HepG2 (cell line): ENCODE data around the gene EPB41L1. TPM values are rescaled to one million over a fixed set of nuclear protein-coding genes. Genes with fewer than 3 reads are reported as not detected.

Experiments used
- EEA1 ChIP-seq: sonication (generic); formaldehyde crosslinking; IDR thresholded peaks from 2 replicates; pipeline ENCODE4 v1.5.1; 2020; ENCODE audit warnings: mild to moderate bottlenecking, missing genetic modification reagents, borderline replicate concordance
- HBP1 ChIP-seq: IDR thresholded peaks from 2 replicates; pipeline ENCODE4 v1.6.1; 2016; ENCODE audit warnings: low read depth, control low read depth
- HOXA7 ChIP-seq: sonication (generic); formaldehyde crosslinking; IDR thresholded peaks from 2 replicates; pipeline ENCODE4 v1.8.1; 2022; ENCODE audit warnings: mild to moderate bottlenecking, missing genetic modification reagents, moderate library complexity
- KDM4B ChIP-seq: sonication (generic); formaldehyde crosslinking; IDR thresholded peaks from 2 replicates; pipeline ENCODE4 v1.4.0; 2020; ENCODE audit warnings: missing genetic modification reagents
- KDM5B ChIP-seq: sonication (generic); formaldehyde crosslinking; IDR thresholded peaks from 2 replicates; pipeline ENCODE4 v1.4.0; 2020; ENCODE audit warnings: missing genetic modification reagents, mild to moderate bottlenecking, borderline replicate concordance
- KLF9 ChIP-seq: IDR thresholded peaks from 2 replicates; pipeline ENCODE4 v1.6.1; 2016; ENCODE audit warnings: low read depth
- MAFF ChIP-seq: IDR thresholded peaks from 2 replicates; pipeline ENCODE4 v1.6.1; 2011; ENCODE audit warnings: low read depth, low read length, improper control_type of control experiment
- PHF8 ChIP-seq: sonication (generic); formaldehyde crosslinking; IDR thresholded peaks from 2 replicates; pipeline ENCODE4 v1.5.0; 2020; ENCODE audit warnings: missing genetic modification reagents
- TCF12 ChIP-seq, 2 experiments: fragments of 450-650 bp in 1 of 2; sonication (generic) in 1 of 2; formaldehyde crosslinking in 1 of 2; IDR thresholded peaks; 2 replicates each; pipeline versions ENCODE4 v1.6.1 to v1.8.0; 2017 to 2022; ENCODE audit warnings: antibody characterized with exemption in 1 of 2, mild to moderate bottlenecking in 1 of 2, missing genetic modification reagents in 1 of 2, moderate library complexity in 1 of 2
- YEATS2 ChIP-seq: sonication (generic); formaldehyde crosslinking; IDR thresholded peaks from 2 replicates; pipeline ENCODE4 v1.4.0; 2020; ENCODE audit warnings: missing genetic modification reagents, borderline replicate concordance
- ZBTB7B ChIP-seq: sonication (generic); formaldehyde crosslinking; IDR thresholded peaks from 2 replicates; pipeline ENCODE4 v1.4.0; 2020; ENCODE audit warnings: missing genetic modification reagents
- ZMYM3 ChIP-seq: sonication (generic); formaldehyde crosslinking; IDR thresholded peaks from 2 replicates; pipeline ENCODE4 v1.5.1; 2020; ENCODE audit warnings: mild to moderate bottlenecking, missing genetic modification reagents
- ZNF12 ChIP-seq: sonication (generic); formaldehyde crosslinking; IDR thresholded peaks from 2 replicates; pipeline ENCODE4 v1.5.0; 2020; ENCODE audit warnings: missing genetic modification reagents
- ZNF24 ChIP-seq: fragments of 450-650 bp; IDR thresholded peaks from 2 replicates; pipeline ENCODE4 v1.6.1; 2017; ENCODE audit warnings: antibody characterized with exemption, mild to moderate bottlenecking
- ZNF253 ChIP-seq: sonication (generic); formaldehyde crosslinking; IDR thresholded peaks from 2 replicates; pipeline ENCODE4 v1.8.0; 2022; ENCODE audit warnings: mild to moderate bottlenecking, missing genetic modification reagents, borderline replicate concordance
- ZNF501 ChIP-seq: sonication (generic); formaldehyde crosslinking; IDR thresholded peaks from 2 replicates; pipeline ENCODE4 v1.5.1; 2020; ENCODE audit warnings: mild to moderate bottlenecking, moderate library complexity, missing genetic modification reagents
- ZNF556 ChIP-seq: sonication (generic); formaldehyde crosslinking; IDR thresholded peaks from 2 replicates; pipeline ENCODE4 v1.4.0; 2020; ENCODE audit warnings: mild to moderate bottlenecking, missing genetic modification reagents, borderline replicate concordance
- ZNF577 ChIP-seq: sonication (generic); formaldehyde crosslinking; IDR thresholded peaks from 2 replicates; pipeline ENCODE4 v1.4.0; 2020; ENCODE audit warnings: mild to moderate bottlenecking, low read depth, missing genetic modification reagents, borderline replicate concordance
- polyA plus RNA-seq, 8 experiments: library from polyadenylated mRNA; depleted of rRNA in 3 of 8; stranded (reverse) in 7 of 8; unstranded in 1 of 8; fragments of >200 nt; fragmentation: Illumina TruSeq in 4 of 8; extraction: Trizol in 4 of 8; gene quantifications; 2 replicates each; pipeline versions ENCODE4 v1.2.1 to v1.2.3, GENCODE V29; 2011 to 2016; ENCODE audit warnings: low read depth in 4 of 8, missing spikeins in 1 of 8, mixed read lengths in 1 of 8; ENCODE audit not compliant: insufficient read depth in 1 of 8
- total RNA-seq, 5 experiments: library from RNA; depleted of rRNA; stranded (reverse); fragments of >200 nt; fragmentation: Illumina TruSeq; extraction: Trizol; gene quantifications; 2 replicates each; pipeline ENCODE4 v1.2.3, GENCODE V29; 2016; ENCODE audit warnings: low read depth in 1 of 5
- TF ChIP-seq, protein P1 (sequence below): sonication (generic); formaldehyde crosslinking; IDR thresholded peaks from 2 replicates; pipeline ENCODE4 v1.9.0; 2021; ENCODE audit warnings: missing genetic modification reagents, borderline replicate concordance
- TF ChIP-seq, protein P2 (sequence below): sonication (generic); formaldehyde crosslinking; IDR thresholded peaks from 2 replicates; pipeline ENCODE4 v1.4.0; 2020; ENCODE audit warnings: mild to moderate bottlenecking, low read depth, missing genetic modification reagents
- TF ChIP-seq, protein P3 (sequence below): sonication (generic); formaldehyde crosslinking; IDR thresholded peaks from 2 replicates; pipeline ENCODE4 v1.5.0; 2020; ENCODE audit warnings: mild to moderate bottlenecking, missing genetic modification reagents

Gene EPB41L1
- total and polyA plus RNA-seq, 2 of the 13 experiments (the other 11 are each of a cell fraction or from before 2014, with no cell fraction given) = 16.7 to 39.0 TPM

DNA sequence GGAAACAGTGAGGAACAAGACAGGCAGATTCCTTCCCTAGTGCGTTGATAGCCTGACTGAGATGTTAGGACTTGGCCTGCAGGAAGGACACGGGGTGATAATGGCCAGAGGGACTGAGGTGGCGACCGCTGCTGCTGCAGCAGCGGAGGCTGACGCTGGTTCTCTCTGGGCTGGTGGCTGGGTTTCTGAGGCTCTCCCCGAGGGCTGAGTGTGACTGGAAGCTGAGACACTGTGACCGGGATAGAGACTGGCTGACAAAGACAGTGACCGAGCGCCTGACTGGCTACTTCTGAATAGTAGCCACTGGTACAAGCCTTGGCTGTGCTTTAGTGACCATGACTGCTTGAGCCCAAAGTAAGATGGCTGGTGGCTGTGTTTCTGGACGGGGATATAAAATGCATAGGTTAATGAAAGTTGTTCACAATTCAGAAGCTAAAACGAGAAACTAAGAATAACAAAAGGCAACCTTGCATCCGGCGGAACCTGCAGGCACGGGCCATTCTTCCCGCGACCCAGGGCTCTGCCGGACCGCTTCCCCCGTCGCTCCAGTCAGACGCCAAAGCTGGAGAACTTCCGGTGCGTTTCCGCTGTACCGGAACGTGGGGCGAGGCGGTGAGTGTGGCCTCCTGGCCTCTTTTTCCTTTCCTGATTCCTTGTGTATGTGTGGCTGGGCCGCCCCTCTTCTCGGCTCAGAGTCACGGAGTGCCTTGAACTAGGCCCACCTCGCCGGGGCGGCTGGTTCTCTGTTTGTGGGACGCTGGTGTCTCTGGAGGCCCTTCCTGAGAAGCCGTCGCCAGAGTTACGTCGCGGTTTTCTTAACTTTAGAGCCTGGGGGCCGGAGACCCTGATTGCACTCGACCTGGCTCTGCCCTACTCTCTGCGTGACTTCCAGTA is 81.6 kb downstream of the EPB41L1 start, which contains the start of gene AAR2 (continued):
- TF ChIP-seq, protein P1, sequence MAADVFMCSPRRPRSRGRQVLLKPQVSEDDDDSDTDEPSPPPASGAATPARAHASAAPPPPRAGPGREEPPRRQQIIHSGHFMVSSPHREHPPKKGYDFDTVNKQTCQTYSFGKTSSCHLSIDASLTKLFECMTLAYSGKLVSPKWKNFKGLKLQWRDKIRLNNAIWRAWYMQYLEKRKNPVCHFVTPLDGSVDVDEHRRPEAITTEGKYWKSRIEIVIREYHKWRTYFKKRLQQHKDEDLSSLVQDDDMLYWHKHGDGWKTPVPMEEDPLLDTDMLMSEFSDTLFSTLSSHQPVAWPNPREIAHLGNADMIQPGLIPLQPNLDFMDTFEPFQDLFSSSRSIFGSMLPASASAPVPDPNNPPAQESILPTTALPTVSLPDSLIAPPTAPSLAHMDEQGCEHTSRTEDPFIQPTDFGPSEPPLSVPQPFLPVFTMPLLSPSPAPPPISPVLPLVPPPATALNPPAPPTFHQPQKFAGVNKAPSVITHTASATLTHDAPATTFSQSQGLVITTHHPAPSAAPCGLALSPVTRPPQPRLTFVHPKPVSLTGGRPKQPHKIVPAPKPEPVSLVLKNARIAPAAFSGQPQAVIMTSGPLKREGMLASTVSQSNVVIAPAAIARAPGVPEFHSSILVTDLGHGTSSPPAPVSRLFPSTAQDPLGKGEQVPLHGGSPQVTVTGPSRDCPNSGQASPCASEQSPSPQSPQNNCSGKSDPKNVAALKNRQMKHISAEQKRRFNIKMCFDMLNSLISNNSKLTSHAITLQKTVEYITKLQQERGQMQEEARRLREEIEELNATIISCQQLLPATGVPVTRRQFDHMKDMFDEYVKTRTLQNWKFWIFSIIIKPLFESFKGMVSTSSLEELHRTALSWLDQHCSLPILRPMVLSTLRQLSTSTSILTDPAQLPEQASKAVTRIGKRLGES (CRISPR knock-in tag) = no peak
- peak; percentile 98 for TF ChIP-seq KDM4B
- TF ChIP-seq ZNF12 (CRISPR knock-in tag) = peak; percentile 76; the same call in 1 of the 2 replicates
- TF ChIP-seq ZNF577 (CRISPR knock-in tag) = peak; percentile 92; the same call in 1 of the 2 replicates
- TF ChIP-seq TCF12 (IDR thresholded peaks at IDR 0.05) = no peak
- TF ChIP-seq TCF12 (CRISPR knock-in tag; IDR thresholded peaks at IDR 0.05) = peak; percentile 75; the same call in 1 of the 2 replicates
- peak; percentile 83; the same call in 1 of the 2 replicates for TF ChIP-seq HOXA7 (CRISPR knock-in tag)
- TF ChIP-seq KLF9 (CRISPR knock-in tag) = peak; percentile 65; the same call in 1 of the 2 replicates
- TF ChIP-seq ZMYM3 (CRISPR knock-in tag) = peak; percentile 85
- TF ChIP-seq HBP1 (CRISPR knock-in tag) = peak; percentile 99
- peak; percentile 99 for TF ChIP-seq ZNF501 (CRISPR knock-in tag)
- TF ChIP-seq ZNF24 = peak; percentile 82
- TF ChIP-seq PHF8 (CRISPR knock-in tag) = peak; percentile 100
- TF ChIP-seq MAFF = no peak
- peak; percentile 86 for TF ChIP-seq ZBTB7B (CRISPR knock-in tag)
- TF ChIP-seq ZNF556 (CRISPR knock-in tag) = peak; percentile 99
- 0 out of 2 replicates have a peak, but pooled peaks have one; percentile 71 for TF ChIP-seq ZNF253
- TF ChIP-seq, protein P2, sequence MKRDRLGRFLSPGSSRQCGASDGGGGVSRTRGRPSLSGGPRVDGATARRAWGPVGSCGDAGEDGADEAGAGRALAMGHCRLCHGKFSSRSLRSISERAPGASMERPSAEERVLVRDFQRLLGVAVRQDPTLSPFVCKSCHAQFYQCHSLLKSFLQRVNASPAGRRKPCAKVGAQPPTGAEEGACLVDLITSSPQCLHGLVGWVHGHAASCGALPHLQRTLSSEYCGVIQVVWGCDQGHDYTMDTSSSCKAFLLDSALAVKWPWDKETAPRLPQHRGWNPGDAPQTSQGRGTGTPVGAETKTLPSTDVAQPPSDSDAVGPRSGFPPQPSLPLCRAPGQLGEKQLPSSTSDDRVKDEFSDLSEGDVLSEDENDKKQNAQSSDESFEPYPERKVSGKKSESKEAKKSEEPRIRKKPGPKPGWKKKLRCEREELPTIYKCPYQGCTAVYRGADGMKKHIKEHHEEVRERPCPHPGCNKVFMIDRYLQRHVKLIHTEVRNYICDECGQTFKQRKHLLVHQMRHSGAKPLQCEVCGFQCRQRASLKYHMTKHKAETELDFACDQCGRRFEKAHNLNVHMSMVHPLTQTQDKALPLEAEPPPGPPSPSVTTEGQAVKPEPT (CRISPR knock-in tag) = peak; percentile 94; the same call in 1 of the 2 replicates
- TF ChIP-seq KDM5B (CRISPR knock-in tag) = peak; percentile 99
- TF ChIP-seq YEATS2 (CRISPR knock-in tag) = peak; percentile 100
- 0 out of 2 replicates have a peak, but pooled peaks have one; percentile 66 for TF ChIP-seq EEA1 (CRISPR knock-in tag)
- TF ChIP-seq, protein P3, sequence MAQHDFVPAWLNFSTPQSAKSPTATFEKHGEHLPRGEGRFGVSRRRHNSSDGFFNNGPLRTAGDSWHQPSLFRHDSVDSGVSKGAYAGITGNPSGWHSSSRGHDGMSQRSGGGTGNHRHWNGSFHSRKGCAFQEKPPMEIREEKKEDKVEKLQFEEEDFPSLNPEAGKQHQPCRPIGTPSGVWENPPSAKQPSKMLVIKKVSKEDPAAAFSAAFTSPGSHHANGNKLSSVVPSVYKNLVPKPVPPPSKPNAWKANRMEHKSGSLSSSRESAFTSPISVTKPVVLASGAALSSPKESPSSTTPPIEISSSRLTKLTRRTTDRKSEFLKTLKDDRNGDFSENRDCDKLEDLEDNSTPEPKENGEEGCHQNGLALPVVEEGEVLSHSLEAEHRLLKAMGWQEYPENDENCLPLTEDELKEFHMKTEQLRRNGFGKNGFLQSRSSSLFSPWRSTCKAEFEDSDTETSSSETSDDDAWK = no peak
